ENCODE measurements around the gene NACA.
"Not testable (repeated sequence)": the region's sequence is repeated elsewhere in the genome, so short reads cannot be mapped to it uniquely, and the experiment has no call there.

The NACA gene

GRCh38 chr12:56714431-56714929, 10.6 kb downstream of the NACA start:
- H3K4me1 ChIP-seq (ENCODE audit: low read depth, poor library complexity, severe bottlenecking), result peaks cover 40% of the 10 kb centered on the region
- no peak overlapping the region for H3K4me3 ChIP-seq (IDR thresholded peaks at IDR 0.05; ENCODE audit: insufficient read depth, low read depth, low read length)
- H3K79me2 ChIP-seq (ENCODE audit: insufficient read depth, low read depth), result peaks cover 55% of the 10 kb centered on the region
- H3K4me2 ChIP-seq, result no peak overlapping the region
- H3K27ac ChIP-seq, result no peak overlapping the region
- peaks cover 42% of the 10 kb centered on the region for H4K20me1 ChIP-seq (ENCODE audit: insufficient read depth)
- H3K27me3 ChIP-seq (ENCODE audit: insufficient read depth, low read depth), result no peaks in the 10 kb centered on the region
- H2AFZ ChIP-seq (ENCODE audit: low read depth), result no peak overlapping the region
- no peak for TF ChIP-seq CTCF (conservative IDR thresholded peaks at IDR 0.05; ENCODE audit: low read depth, low read length)
- H3K9ac ChIP-seq, result no peak overlapping the region
- peaks cover 27% of the 10 kb centered on the region; the same call in 1 of the 2 replicates for H3K36me3 ChIP-seq (ENCODE audit: insufficient read depth)

GRCh38 chr12:56713345-56713744, 11.8 kb downstream of the NACA start:
- Histone ChIP-seq H3K4me2 (no peak overlapping the region), H2AFZ (ENCODE audit: low read depth) (no peak overlapping the region), H4K20me1 (ENCODE audit: insufficient read depth) (peaks cover 34% of the 10 kb centered on the region), H3K27ac (no peak overlapping the region), H3K9ac (no peak overlapping the region), H3K4me1 (ENCODE audit: low read depth, poor library complexity, severe bottlenecking) (peaks cover 29% of the 10 kb centered on the region), H3K27me3 (ENCODE audit: insufficient read depth, low read depth) (no peaks in the 10 kb centered on the region), H3K36me3 (ENCODE audit: insufficient read depth) (peaks cover 26% of the 10 kb centered on the region; the same call in 1 of the 2 replicates), H3K4me3 (IDR thresholded peaks at IDR 0.05; ENCODE audit: insufficient read depth, low read depth, low read length) (no peak overlapping the region), H3K79me2 (ENCODE audit: insufficient read depth, low read depth) (peaks cover 44% of the 10 kb centered on the region)
- no peak for TF ChIP-seq CTCF (conservative IDR thresholded peaks at IDR 0.05; ENCODE audit: low read depth, low read length)

- Histone ChIP-seq H3K27ac (peak overlapping the region; percentile 12; the same call in 1 of the 2 replicates), H3K27me3 (ENCODE audit: insufficient read depth, low read depth) (no peaks in the 10 kb centered on the region), H3K36me3 (ENCODE audit: insufficient read depth) (peaks cover 26% of the 10 kb centered on the region; the same call in 1 of the 2 replicates), H3K4me3 (IDR thresholded peaks at IDR 0.05; ENCODE audit: insufficient read depth, low read depth, low read length) (no peak overlapping the region), H4K20me1 (ENCODE audit: insufficient read depth) (peaks cover 14% of the 10 kb centered on the region), H3K9ac (no peak overlapping the region), H3K79me2 (ENCODE audit: insufficient read depth, low read depth) (peaks cover 12% of the 10 kb centered on the region; the same call in 1 of the 2 replicates), H3K4me1 (ENCODE audit: low read depth, poor library complexity, severe bottlenecking) (peaks cover 6% of the 10 kb centered on the region), H2AFZ (ENCODE audit: low read depth) (no peak overlapping the region), H3K4me2 (no peak overlapping the region)
- no peak for TF ChIP-seq CTCF (conservative IDR thresholded peaks at IDR 0.05; ENCODE audit: low read depth, low read length)
Measured at GRCh38 chr12:56709759-56710376, 15.2 kb downstream of the NACA start.

GRCh38 chr12:56704522-56704921, 20.6 kb downstream of the NACA start:
- H3K4me1 ChIP-seq (ENCODE audit: low read depth, poor library complexity, severe bottlenecking); H3K79me2 ChIP-seq (ENCODE audit: insufficient read depth, low read depth); H3K4me3 ChIP-seq (IDR thresholded peaks at IDR 0.05; ENCODE audit: insufficient read depth, low read depth, low read length); H3K4me2 ChIP-seq; H4K20me1 ChIP-seq (ENCODE audit: insufficient read depth); H3K36me3 ChIP-seq (ENCODE audit: insufficient read depth); H3K27me3 ChIP-seq (ENCODE audit: insufficient read depth, low read depth); H3K27ac ChIP-seq; H3K9ac ChIP-seq; H2AFZ ChIP-seq (ENCODE audit: low read depth): not testable (repeated sequence)

GRCh38 chr12:56699020-56699661, 26.0 kb downstream of the NACA start:
- no peak overlapping the region for H2AFZ ChIP-seq (ENCODE audit: low read depth)
- no peaks in the 10 kb centered on the region for H3K27me3 ChIP-seq (ENCODE audit: insufficient read depth, low read depth)
- peaks cover 16% of the 10 kb centered on the region for H3K4me1 ChIP-seq (ENCODE audit: low read depth, poor library complexity, severe bottlenecking)
- no peaks in the 10 kb centered on the region for H3K36me3 ChIP-seq (ENCODE audit: insufficient read depth)
- no peak for TF ChIP-seq CTCF (conservative IDR thresholded peaks at IDR 0.05; ENCODE audit: low read depth, low read length)
- no peaks in the 10 kb centered on the region for H4K20me1 ChIP-seq (ENCODE audit: insufficient read depth)
- no peak overlapping the region for H3K9ac ChIP-seq
- no peak overlapping the region for H3K4me2 ChIP-seq
- H3K79me2 ChIP-seq (ENCODE audit: insufficient read depth, low read depth), result no peaks in the 10 kb centered on the region
- no peak overlapping the region for H3K4me3 ChIP-seq (IDR thresholded peaks at IDR 0.05; ENCODE audit: insufficient read depth, low read depth, low read length)
- no peak overlapping the region for H3K27ac ChIP-seq

Measured in KMS-11 (cell line).